Ureter (tissue), 1 donor: ENCODE data around the gene FHOD3. TPM values are rescaled to one million over a fixed set of nuclear protein-coding genes. Genes with fewer than 3 reads are reported as not detected.

Experiments used
- DNase-seq: peaks from one replicate; pipeline ENCODE4 v3.0.0-alpha.2; 2020; ENCODE audit warnings: low spot score
- total RNA-seq: library from RNA; stranded (reverse); gene quantifications from one replicate; pipeline ENCODE4 v1.2.4, GENCODE V29; 2023
- donor health status: DM: yes; HTN: yes; CAD: no.

FHOD3 gene
- total RNA-seq, 1 donor from 2014 or later = 25.7 TPM

- DNase-seq = no peak
Observed at GRCh38 chr18:36665952-36666351, 368.4 kb downstream of the FHOD3 start.

GRCh38 chr18:36667811-36668210 lies 370.3 kb downstream of the FHOD3 start:
- no peak for DNase-seq

GRCh38 chr18:36668349-36668748 lies 370.8 kb downstream of the FHOD3 start:
- DNase-seq = no peak

GRCh38 chr18:36672437-36673344 lies 375.2 kb downstream of the FHOD3 start:
- peak; percentile 91 for DNase-seq

- DNase-seq = no peak
Observed at GRCh38 chr18:36673452-36673851, 375.9 kb downstream of the FHOD3 start.

- DNase-seq = no peak
Observed at GRCh38 chr18:36675076-36675475, 377.6 kb downstream of the FHOD3 start.

- no peak for DNase-seq
Observed at GRCh38 chr18:36675542-36675941, 378.0 kb downstream of the FHOD3 start.

- DNase-seq = no peak
Observed at GRCh38 chr18:36676629-36677028, 379.1 kb downstream of the FHOD3 start.

- no peak for DNase-seq
Observed at GRCh38 chr18:36680042-36680441, 382.5 kb downstream of the FHOD3 start.

- DNase-seq = no peak
Observed at GRCh38 chr18:36685580-36685979, 388.1 kb downstream of the FHOD3 start.

- peak; percentile 78 for DNase-seq
Observed at GRCh38 chr18:36688020-36688965, 390.8 kb downstream of the FHOD3 start.

GRCh38 chr18:36692371-36692770 lies 394.9 kb downstream of the FHOD3 start:
- DNase-seq = no peak

GRCh38 chr18:36692921-36693332 lies 395.4 kb downstream of the FHOD3 start:
- no peak for DNase-seq

- DNase-seq = no peak
Observed at GRCh38 chr18:36693931-36694620, 396.6 kb downstream of the FHOD3 start.

- DNase-seq = no peak
Observed at GRCh38 chr18:36695806-36696205, 398.3 kb downstream of the FHOD3 start.

GRCh38 chr18:36697905-36698304 lies 400.4 kb downstream of the FHOD3 start:
- no peak for DNase-seq

GRCh38 chr18:36700955-36701354 lies 403.4 kb downstream of the FHOD3 start:
- no peak for DNase-seq

GRCh38 chr18:36702401-36703013 lies 405.0 kb downstream of the FHOD3 start:
- no peak for DNase-seq

- no peak for DNase-seq
Observed at GRCh38 chr18:36704156-36704555, 406.6 kb downstream of the FHOD3 start.

GRCh38 chr18:36706134-36706881 lies 408.8 kb downstream of the FHOD3 start:
- peak; percentile 30 for DNase-seq

GRCh38 chr18:36708366-36708765 lies 410.9 kb downstream of the FHOD3 start:
- no peak for DNase-seq
